Subcutaneous abdominal adipose tissue (tissue), 5 donors: Measurements from ENCODE around the gene AGAP1.
"Not testable (repeated sequence)": the region's sequence is repeated elsewhere in the genome, so short reads cannot be mapped to it uniquely, and the experiment has no call there.

Source experiments
- H3K27ac ChIP-seq: one replicate; pipeline ENCODE4 v1.7.0; 2013; ENCODE audit warnings: low read depth, mild to moderate bottlenecking, inconsistent platforms, low read length, moderate library complexity
- H3K27me3 ChIP-seq, 5 donors: one replicate each; pipeline ENCODE4 v1.7.0; 2013; ENCODE audit warnings: low read length in 5 of 5, inconsistent platforms in 1 of 5; ENCODE audit not compliant: control insufficient read depth in 5 of 5, insufficient read depth in 4 of 5
- H3K36me3 ChIP-seq, 5 donors: one replicate each; pipeline ENCODE4 v1.7.0; 2013; ENCODE audit warnings: low read length in 5 of 5; ENCODE audit not compliant: control insufficient read depth in 5 of 5, insufficient read depth in 5 of 5
- H3K4me1 ChIP-seq, 5 donors: one replicate each; pipeline ENCODE4 v1.7.0; 2013; ENCODE audit warnings: low read length in 5 of 5, mild to moderate bottlenecking in 3 of 5, moderate library complexity in 1 of 5; ENCODE audit not compliant: control insufficient read depth in 5 of 5, insufficient read depth in 5 of 5
- H3K4me3 ChIP-seq, 5 donors: one replicate each; pipeline ENCODE4 v1.7.0; 2013; ENCODE audit warnings: low read length in 5 of 5, low read depth in 1 of 5
- H3K9ac ChIP-seq, 5 donors: one replicate each; pipeline ENCODE4 v1.7.0; 2013; ENCODE audit warnings: low read length in 5 of 5, mild to moderate bottlenecking in 4 of 5, moderate library complexity in 3 of 5
- H3K9me3 ChIP-seq, 5 donors: one replicate each; pipeline ENCODE4 v1.7.0; 2013; ENCODE audit warnings: low read length in 5 of 5; ENCODE audit not compliant: control insufficient read depth in 5 of 5
- donor health status: healthy.
- donor health status: healthy.
- donor health status: healthy.
- donor health status: healthy.
- donor health status: healthy.

AGAP1 gene

DNA sequence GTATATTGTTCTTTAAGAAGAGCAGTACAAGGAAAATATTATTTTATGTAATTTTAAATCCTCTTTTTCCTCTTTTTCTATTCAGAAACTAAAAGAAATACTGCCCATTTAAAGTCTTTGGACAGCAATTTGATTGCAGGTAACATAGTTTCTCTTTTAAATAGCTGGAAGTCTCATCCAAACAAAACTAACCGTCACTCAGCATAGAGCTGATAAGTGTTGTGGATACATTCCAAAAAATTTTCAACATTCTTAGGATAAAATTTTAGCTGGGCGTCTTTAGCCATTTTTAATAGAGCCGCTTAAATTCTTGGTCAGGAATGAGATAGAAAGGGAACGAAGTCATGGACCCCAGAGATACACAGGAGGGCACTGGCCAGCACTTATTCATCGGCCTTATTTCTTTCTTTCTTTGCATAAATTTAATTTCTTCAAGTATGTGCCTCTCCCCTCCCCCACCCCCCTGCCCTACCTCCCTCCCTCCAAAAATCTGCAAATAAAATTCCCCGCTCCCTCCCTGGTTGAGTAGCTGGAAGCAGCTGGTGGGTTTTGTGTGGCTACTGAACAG, 592.6 kb downstream of the AGAP1 start:
- H3K27me3 ChIP-seq = no peaks in the 10 kb centered on the region

GRCh38 chr2:236086971-236087465, 593.2 kb downstream of the AGAP1 start:
- H3K4me1 ChIP-seq = no peaks in the 10 kb centered on the region
- no peaks in the 10 kb centered on the region for H3K9me3 ChIP-seq
- H3K27ac ChIP-seq = no peak overlapping the region
- no peak overlapping the region for H3K4me3 ChIP-seq
- no peaks in the 10 kb centered on the region for H3K27me3 ChIP-seq
- no peak overlapping the region for H3K9ac ChIP-seq
- no peaks in the 10 kb centered on the region for H3K36me3 ChIP-seq

More for the DNA sequence above, 592.6 kb downstream of the AGAP1 start:
- Histone ChIP-seq H3K27ac (no peak overlapping the region), H3K4me3 (no peak overlapping the region), H3K36me3 (no peaks in the 10 kb centered on the region), H3K9me3 (no peaks in the 10 kb centered on the region), H3K4me1 (no peaks in the 10 kb centered on the region), H3K9ac (no peak overlapping the region)

DNA sequence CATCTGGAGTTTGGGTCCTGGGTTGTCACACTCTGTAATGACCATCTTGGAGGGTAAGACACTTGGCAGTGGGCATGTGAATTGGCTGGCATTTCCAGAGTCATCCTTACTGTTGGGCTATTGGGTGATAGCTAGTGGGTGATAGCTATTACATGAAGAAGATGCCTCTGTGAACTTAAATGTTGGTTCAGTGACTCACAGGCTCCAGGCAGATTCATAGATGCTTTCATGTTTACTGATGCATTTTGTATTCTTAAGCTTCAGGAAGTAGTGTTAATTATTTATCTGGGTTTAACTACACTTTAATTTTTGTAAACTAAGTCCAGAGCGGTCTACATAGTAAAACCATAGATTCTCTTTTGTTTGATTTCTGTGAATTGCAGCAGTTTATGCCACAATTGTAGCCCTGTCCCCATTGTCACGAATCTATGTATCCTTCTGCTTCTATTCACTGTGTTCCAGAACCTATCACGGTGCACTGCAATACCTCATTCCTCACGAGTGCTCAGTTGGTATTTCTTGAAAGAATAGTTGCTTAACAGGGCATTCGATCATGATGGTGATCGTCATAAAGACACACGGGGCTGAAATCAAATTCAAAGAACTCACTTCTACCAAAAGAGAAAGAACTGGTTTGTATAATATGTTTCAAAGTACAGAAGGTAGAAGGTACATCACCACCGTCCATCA, 594.7 kb downstream of the AGAP1 start:
- H3K27me3 ChIP-seq = no peaks in the 10 kb centered on the region
- no peaks in the 10 kb centered on the region for H3K9me3 ChIP-seq
- no peak overlapping the region for H3K4me3 ChIP-seq
- no peak overlapping the region for H3K27ac ChIP-seq
- H3K36me3 ChIP-seq = no peaks in the 10 kb centered on the region
- H3K4me1 ChIP-seq = no peaks in the 10 kb centered on the region
- H3K9ac ChIP-seq = no peak overlapping the region

DNA sequence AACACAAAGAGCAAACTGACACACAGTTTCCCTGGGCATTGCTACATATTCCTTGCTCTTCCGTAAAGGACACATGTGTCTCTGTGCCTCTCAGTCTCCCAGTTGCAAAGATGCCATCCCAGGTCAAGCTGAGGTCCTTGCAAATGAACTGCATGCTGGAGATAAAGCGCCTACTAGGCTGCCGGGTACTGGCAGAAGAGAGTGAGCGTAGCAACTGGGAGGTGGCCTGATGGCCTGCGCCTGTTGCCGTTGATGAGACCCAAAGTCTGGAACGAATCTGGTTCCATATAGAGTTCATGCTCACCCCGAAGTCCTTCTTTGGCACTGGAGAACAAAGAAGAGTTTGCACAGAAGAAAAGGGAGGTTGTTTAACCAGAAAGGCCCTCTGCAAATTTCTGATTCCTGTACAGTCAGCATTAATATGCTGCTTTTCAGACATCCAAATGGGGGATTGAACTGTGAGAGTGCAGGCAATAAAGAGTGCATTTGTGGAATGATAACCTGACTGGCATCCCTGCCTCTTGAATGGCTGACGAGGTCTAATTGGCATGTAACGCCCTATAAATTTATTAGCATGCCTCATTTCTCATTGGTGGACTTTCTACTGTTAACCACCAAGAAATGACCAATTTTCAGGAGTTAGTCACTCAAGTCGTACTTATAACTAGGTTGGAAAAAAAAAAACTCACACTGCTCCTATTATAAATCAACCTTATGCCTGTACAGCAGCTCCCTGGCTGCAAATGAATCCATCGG, 595.6 kb downstream of the AGAP1 start:
- H3K27me3 ChIP-seq = no peaks in the 10 kb centered on the region
- no peak overlapping the region for H3K27ac ChIP-seq
- H3K4me1 ChIP-seq = no peaks in the 10 kb centered on the region
- no peak overlapping the region for H3K9ac ChIP-seq
- H3K9me3 ChIP-seq = no peaks in the 10 kb centered on the region
- H3K36me3 ChIP-seq = no peaks in the 10 kb centered on the region
- H3K4me3 ChIP-seq = no peak overlapping the region

GRCh38 chr2:236090027-236090382, 596.2 kb downstream of the AGAP1 start:
- Histone ChIP-seq H3K4me3 (no peak overlapping the region), H3K27me3 (no peaks in the 10 kb centered on the region), H3K4me1 (no peaks in the 10 kb centered on the region), H3K36me3 (no peaks in the 10 kb centered on the region), H3K27ac (no peak overlapping the region), H3K9ac (no peak overlapping the region), H3K9me3 (no peaks in the 10 kb centered on the region)

DNA sequence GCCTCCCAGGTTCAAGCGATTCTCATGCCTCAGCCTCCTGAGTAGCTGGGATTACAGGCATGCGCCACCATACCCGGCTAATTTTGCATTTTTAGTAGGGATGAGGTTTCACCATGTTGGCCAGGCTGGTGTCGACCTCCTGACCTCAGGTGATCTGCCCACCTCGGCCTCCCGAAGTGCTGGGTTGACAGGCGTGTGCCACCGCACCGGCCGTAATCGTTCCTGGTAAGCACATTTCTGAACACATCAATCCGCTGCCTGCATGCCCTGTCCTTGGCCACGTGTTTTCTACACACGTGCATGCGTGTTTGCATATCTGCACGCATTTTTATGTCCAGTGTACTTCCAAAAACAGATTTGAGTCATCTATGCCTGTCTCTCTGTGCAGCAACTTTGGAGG, 597.0 kb downstream of the AGAP1 start:
- not testable (repeated sequence) for H3K36me3 ChIP-seq, H3K4me1 ChIP-seq, H3K9me3 ChIP-seq, H3K27ac ChIP-seq, H3K4me3 ChIP-seq, H3K9ac ChIP-seq, H3K27me3 ChIP-seq

- no peaks in the 10 kb centered on the region for H3K36me3 ChIP-seq
- H3K9ac ChIP-seq = no peak overlapping the region
- H3K27ac ChIP-seq = no peak overlapping the region
- no peaks in the 10 kb centered on the region for H3K27me3 ChIP-seq
- no peaks in the 10 kb centered on the region for H3K4me1 ChIP-seq
- no peak overlapping the region for H3K4me3 ChIP-seq
- no peaks in the 10 kb centered on the region for H3K9me3 ChIP-seq
Measured at GRCh38 chr2:236092714-236093113, 598.9 kb downstream of the AGAP1 start.

GRCh38 chr2:236093134-236093533, 599.3 kb downstream of the AGAP1 start:
- H3K9me3 ChIP-seq = no peaks in the 10 kb centered on the region
- H3K9ac ChIP-seq = no peak overlapping the region
- no peaks in the 10 kb centered on the region for H3K4me1 ChIP-seq
- H3K36me3 ChIP-seq = no peaks in the 10 kb centered on the region
- no peak overlapping the region for H3K4me3 ChIP-seq
- no peak overlapping the region for H3K27ac ChIP-seq
- H3K27me3 ChIP-seq = no peaks in the 10 kb centered on the region

GRCh38 chr2:236095504-236095903, 601.7 kb downstream of the AGAP1 start:
- Histone ChIP-seq H3K4me1 (no peaks in the 10 kb centered on the region), H3K36me3 (no peaks in the 10 kb centered on the region), H3K9me3 (no peaks in the 10 kb centered on the region), H3K27me3 (no peaks in the 10 kb centered on the region), H3K4me3 (no peak overlapping the region), H3K27ac (no peak overlapping the region), H3K9ac (no peak overlapping the region)

DNA sequence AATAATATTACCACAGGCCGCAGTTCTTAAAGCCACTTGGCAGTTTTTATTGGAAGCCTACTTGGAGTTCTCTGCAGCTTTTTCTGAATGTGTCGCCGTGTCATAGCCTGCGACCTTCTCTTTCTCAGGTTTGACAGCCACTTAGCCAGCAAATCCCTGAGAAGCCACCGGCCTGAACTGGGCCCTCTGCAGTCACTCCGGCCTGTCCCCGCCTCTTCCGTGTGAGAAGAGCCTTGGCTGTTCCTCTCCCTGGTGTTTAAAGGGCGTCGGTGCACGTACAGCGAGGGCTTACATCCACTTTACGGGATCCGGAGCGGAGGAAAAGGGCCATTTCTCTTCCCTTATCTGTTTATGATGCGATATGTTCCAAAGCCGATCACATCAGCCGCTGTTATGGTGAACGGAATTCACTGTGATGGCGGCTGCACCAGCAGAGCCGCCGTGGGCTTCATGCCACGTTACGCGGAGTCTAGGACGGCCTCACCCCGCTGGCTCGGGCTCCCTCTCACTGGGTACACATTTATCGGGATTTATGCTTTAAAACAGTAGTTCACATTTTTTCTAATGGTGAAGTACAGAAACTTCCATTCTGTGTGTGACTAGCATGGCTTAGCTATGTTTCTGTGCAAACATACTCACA, 607.6 kb downstream of the AGAP1 start:
- peaks cover 0 to 3% (median 0%) of the 10 kb centered on the region in 5 donors for H3K4me1 ChIP-seq
- no peak overlapping the region for H3K4me3 ChIP-seq
- H3K27ac ChIP-seq = no peak overlapping the region
- peaks cover 0 to 4% (median 0%) of the 10 kb centered on the region in 5 donors for H3K36me3 ChIP-seq
- no peak overlapping the region for H3K9ac ChIP-seq
- H3K9me3 ChIP-seq = no peaks in the 10 kb centered on the region
- H3K27me3 ChIP-seq = no peaks in the 10 kb centered on the region
